K562 (cell line): ENCODE measurements around the gene FAM53A. TPM values are rescaled to one million over a fixed set of nuclear protein-coding genes. Genes with fewer than 3 reads are reported as not detected.
"Not testable (repeated sequence)": the region's sequence is repeated elsewhere in the genome, so short reads cannot be mapped to it uniquely, and the experiment has no call there.

ENCODE experiments used
- ATAC-seq: fragments of 200-7000 bp; cut with Tn5 transposase; 3 replicates; pipeline ENCODE4 v1.9.1; 2020; ENCODE audit warnings: moderate library complexity
- BruUV-seq: library from RNA; stranded (reverse); fragments of 400-500 nt; replicated peaks from 2 replicates; lab custom pipeline; 2021; lab: Mats Ljungman, UMichigan
- CTCF ChIA-PET: fragments of 300-600 bp; formaldehyde crosslinking; extraction: SDS; loops from one replicate; lab custom pipeline; 2021; ENCODE audit warnings: low intra/inter-chr PET ratio; lab: Yijun Ruan, JAX
- POLR2A ChIA-PET: fragments of 300-600, 350-650 bp; sonication (Branson Sonifier 250); formaldehyde crosslinking; extraction: SDS; loops from one replicate; lab custom pipeline; 2021; ENCODE audit warnings: antibody characterized with exemption, inconsistent platforms; lab: Yijun Ruan, JAX
- DNase-seq, 4 experiments: peaks; one replicate each; pipeline versions ENCODE4 v3.0.0 to v3.0.0-alpha.2; 2011 to 2018; ENCODE audit warnings: low spot score in 3 of 4, mixed read lengths in 3 of 4; ENCODE audit errors: extremely low read depth in 1 of 4
- FAIRE-seq: peaks from 2 replicates; lab custom pipeline; 2011; peaks lifted over from hg19 to GRCh38; lab: Jason Lieb, UNC
- H2AFZ ChIP-seq: 2 replicates; pipeline ENCODE4 v1.6.0; 2011; ENCODE audit warnings: low read depth, low read length, control low read depth, inconsistent platforms
- H3K27ac ChIP-seq: fragments of 200-600 bp; 3 replicates; pipeline ENCODE4 v1.8.0; 2011; ENCODE audit warnings: low read depth, mild to moderate bottlenecking, control low read depth, inconsistent platforms, low read length, moderate library complexity, mixed read lengths; ENCODE audit errors: extremely low read depth
- H3K27me3 ChIP-seq, 2 experiments: fragments of 300-600 bp in 1 of 2; 2 replicates in 1 of 2; 3 replicates in 1 of 2; pipeline versions ENCODE4 v1.6.0 to v1.8.0; 2011; ENCODE audit warnings: inconsistent platforms in 2 of 2, low read length in 2 of 2, mild to moderate bottlenecking in 1 of 2, mixed read lengths in 1 of 2, moderate library complexity in 1 of 2; ENCODE audit not compliant: control insufficient read depth in 2 of 2, insufficient read depth in 2 of 2
- H3K36me3 ChIP-seq: fragments of 300-600 bp; 3 replicates; pipeline ENCODE4 v1.8.0; 2011; ENCODE audit warnings: mild to moderate bottlenecking, low read length, inconsistent platforms; ENCODE audit not compliant: control insufficient read depth, insufficient read depth
- H3K4me1 ChIP-seq, 2 experiments: fragments of 200-600 bp in 1 of 2; replicated peaks in 1 of 2; 2 replicates in 1 of 2; 3 replicates in 1 of 2; pipeline versions ENCODE4 v1.5.1 to v1.8.0; 2011; ENCODE audit warnings: inconsistent platforms in 2 of 2, low read length in 2 of 2, mild to moderate bottlenecking in 1 of 2, mixed read lengths in 1 of 2, moderate library complexity in 1 of 2; ENCODE audit not compliant: control insufficient read depth in 2 of 2, insufficient read depth in 2 of 2
- H3K4me2 ChIP-seq: 2 replicates; pipeline ENCODE4 v1.6.1; 2011; ENCODE audit warnings: low read length, control low read depth, inconsistent platforms, mixed read lengths; ENCODE audit not compliant: insufficient read depth
- H3K4me3 ChIP-seq: fragments of 200-600 bp; sonication (generic), shearing (Covaris generic); 2 replicates; pipeline ENCODE4 v1.5.1; 2016; ENCODE audit warnings: control low read depth, inconsistent platforms
- H3K79me2 ChIP-seq: fragments of 200-600 bp; 3 replicates; pipeline ENCODE4 v1.8.0; 2011; ENCODE audit warnings: low read length, inconsistent platforms; ENCODE audit not compliant: control insufficient read depth, insufficient read depth
- H3K9ac ChIP-seq, 2 experiments: 2 replicates each; pipeline versions ENCODE4 v1.6.0 to v1.6.1; 2011; ENCODE audit warnings: low read depth in 2 of 2, low read length in 2 of 2, control low read depth in 1 of 2, inconsistent platforms in 1 of 2, mild to moderate bottlenecking in 1 of 2, mixed read lengths in 1 of 2; ENCODE audit not compliant: insufficient read depth in 1 of 2
- H3K9me1 ChIP-seq: one replicate; pipeline ENCODE4 v1.6.0; 2011; ENCODE audit warnings: inconsistent platforms, mild to moderate bottlenecking, low read length, moderate library complexity; ENCODE audit not compliant: control insufficient read depth, insufficient read depth
- H3K9me3 ChIP-seq: replicated peaks from 2 replicates; pipeline ENCODE4 v1.5.1; 2011; ENCODE audit warnings: low read depth, low read length, inconsistent platforms; ENCODE audit not compliant: control insufficient read depth, insufficient read depth
- H4K20me1 ChIP-seq: replicated peaks from 2 replicates; pipeline ENCODE4 v1.6.1; 2011; ENCODE audit warnings: low read length, inconsistent platforms, mixed read lengths; ENCODE audit not compliant: control insufficient read depth, insufficient read depth
- DDX20 ChIP-seq: fragments of 450-650 bp; IDR thresholded peaks from 2 replicates; pipeline ENCODE4 v1.6.1; 2016; ENCODE audit warnings: missing genetic modification characterization, low read depth, mild to moderate bottlenecking, missing compliant biosample characterization, moderate library complexity
- DEAF1 ChIP-seq: fragments of 450-650 bp; formaldehyde crosslinking; IDR thresholded peaks from 2 replicates; pipeline ENCODE4 v1.4.0; 2020; ENCODE audit warnings: mild to moderate bottlenecking, moderate library complexity
- EHMT2 ChIP-seq: fragments of 450-650 bp; IDR thresholded peaks from 2 replicates; pipeline ENCODE4 v1.6.1; 2018; ENCODE audit warnings: antibody characterized with exemption
- ID3 ChIP-seq, 2 experiments: fragments of 250-450 bp in 1 of 2; fragments of 450-650 bp in 1 of 2; sonication (Bioruptor Pico) in 1 of 2; IDR thresholded peaks; 2 replicates each; pipeline versions ENCODE4 v1.6.1 to v1.8.0; 2016 to 2021; ENCODE audit warnings: mild to moderate bottlenecking in 2 of 2, moderate library complexity in 2 of 2, missing compliant biosample characterization in 1 of 2, missing genetic modification characterization in 1 of 2
- PKNOX1 ChIP-seq: fragments of 450-650 bp; IDR thresholded peaks from 2 replicates; pipeline ENCODE4 v1.6.1; 2016
- TOE1 ChIP-seq, 2 experiments: fragments of 450-650 bp in 1 of 2; sonication (generic) in 1 of 2; formaldehyde crosslinking in 1 of 2; IDR thresholded peaks; 2 replicates each; pipeline versions ENCODE4 v1.7.1 to v1.8.0; 2016 to 2022; ENCODE audit warnings: borderline replicate concordance in 2 of 2, mild to moderate bottlenecking in 2 of 2, antibody characterized with exemption in 1 of 2, inconsistent platforms in 1 of 2, low read depth in 1 of 2, missing genetic modification reagents in 1 of 2, moderate library complexity in 1 of 2
- ZBTB8A ChIP-seq: fragments of 450-650 bp; IDR thresholded peaks from 2 replicates; pipeline ENCODE4 v1.6.1; 2018; ENCODE audit warnings: mild to moderate bottlenecking, moderate library complexity; ENCODE audit not compliant: partially characterized antibody
- ZNF239 ChIP-seq: fragments of 250-450 bp; sonication (Bioruptor Pico); IDR thresholded peaks from 2 replicates; pipeline ENCODE4 v1.4.0; 2020; ENCODE audit warnings: mild to moderate bottlenecking
- WGBS: fragments of 100-300 bp; shearing (Covaris generic); methylation state at CpG from one replicate; pipeline ENCODE4 v1.1.6; 2016; ENCODE audit warnings: low coverage, mixed read lengths; ENCODE audit not compliant: insufficient coverage; ENCODE audit errors: missing lambda C conversion rate; 5-methylcytosine and 5-hydroxymethylcytosine counted together
- in situ Hi-C: fragments of 300-500 bp; cut with MboI; formaldehyde crosslinking; loops from 4 replicates; pipeline ENCODE4 v1.15.0; 2018; ENCODE audit warnings: inconsistent platforms, mixed read lengths
- intact Hi-C: fragments of 100-400 bp; cut with micrococcal nuclease; formaldehyde crosslinking; loops from 2 replicates; pipeline ENCODE4 v1.14.2; 2022
- polyA plus RNA-seq, 8 experiments: library from polyadenylated mRNA; depleted of rRNA in 4 of 8; stranded (reverse) in 5 of 8; unstranded in 3 of 8; fragments of >200 nt; fragmentation: Nextera tagmentation in 2 of 8; fragmentation: Illumina TruSeq in 1 of 8; extraction: Ambion mirVana in 2 of 8; extraction: Trizol in 1 of 8; gene quantifications; 2 replicates each; pipeline versions ENCODE4 v1.2.1 to v1.2.3, GENCODE V29; 2011 to 2014; ENCODE audit warnings: inconsistent platforms in 1 of 8, missing spikeins in 1 of 8
- total RNA-seq, 7 experiments: library from RNA; depleted of rRNA in 6 of 7; stranded (reverse); fragments of >200 nt in 6 of 7; fragmentation: Illumina TruSeq in 2 of 7; extraction: Trizol in 2 of 7; gene quantifications; 2 replicates each; pipeline versions ENCODE4 v1.2.1 to v1.2.3, GENCODE V29; 2011 to 2021; ENCODE audit warnings: low replicate concordance in 1 of 7

Gene FAM53A
- total and polyA plus RNA-seq, 9 of the 15 experiments (the other 6 are each of a cell fraction or from before 2014, with no cell fraction given): 0.53 to 2.7 (median 1.4) TPM; not detected in 2

GRCh38 chr4:1673671-1674070 is 10.4 kb downstream of the FAM53A start:
- Histone ChIP-seq H3K4me1 (peaks cover 15 to 52% of the 10 kb centered on the region in 2 experiments), H3K36me3 (no peaks in the 10 kb centered on the region), H3K27ac (no peak overlapping the region), H3K9me3 (no peaks in the 10 kb centered on the region), H3K9ac (peak overlapping the region in 1 of 2 experiments; percentile 31; a peak in 1 of 4 replicates), H4K20me1 (no peaks in the 10 kb centered on the region), H3K79me2 (no peaks in the 10 kb centered on the region), H3K4me3 (no peak overlapping the region), H3K9me1 (no peaks in the 10 kb centered on the region), H3K4me2 (no peak overlapping the region), H3K27me3 (no peaks in the 10 kb centered on the region), H2AFZ (no peak overlapping the region)
- intact Hi-C loops: no loop called here
- no peak for FAIRE-seq
- no peak for DNase-seq
- CTCF ChIA-PET: no interaction called here
- POLR2A ChIA-PET: interaction anchor here (1.0 kb wide), 1 partner anchor 14 kb away, joined by 3 read pairs; no protein-coding TSS in a partner anchor
- TF ChIP-seq ID3 (CRISPR knock-in tag; IDR thresholded peaks at IDR 0.05): no peak
- TF ChIP-seq ID3 (tag; IDR thresholded peaks at IDR 0.05): no peak
- no peak for TF ChIP-seq ZNF239 (CRISPR knock-in tag)
- TF ChIP-seq PKNOX1: no peak
- no peak for TF ChIP-seq EHMT2
- no peak for TF ChIP-seq TOE1 (IDR thresholded peaks at IDR 0.05; ENCODE audit: borderline replicate concordance)
- no peak for TF ChIP-seq TOE1 (CRISPR knock-in tag; IDR thresholded peaks at IDR 0.05; ENCODE audit: borderline replicate concordance, low read depth)
- no peak for TF ChIP-seq DEAF1 (CRISPR knock-in tag)
- no peak for TF ChIP-seq DDX20 (tag)
- TF ChIP-seq ZBTB8A: no peak
- BruUV-seq: no TSS peak
- in situ Hi-C loops: no loop called here
- WGBS: 52% methylated on average over 20 of the region's 20 CpGs
- no peak for ATAC-seq

- H4K20me1 ChIP-seq, BruUV-seq, FAIRE-seq, H3K9me3 ChIP-seq, H3K79me2 ChIP-seq, ATAC-seq, H3K9me1 ChIP-seq, in situ Hi-C loops, H2AFZ ChIP-seq, intact Hi-C loops, H3K4me3 ChIP-seq, H3K4me2 ChIP-seq, H3K36me3 ChIP-seq, H3K27me3 ChIP-seq, H3K9ac ChIP-seq, DNase-seq, CTCF ChIA-PET, H3K27ac ChIP-seq: not testable (repeated sequence)
- 50% methylated on average over 19 of the region's 20 CpGs for WGBS
- peaks cover 2 to 46% of the 10 kb centered on the region in 2 experiments; a peak in 4 of 5 replicates for H3K4me1 ChIP-seq
- POLR2A ChIA-PET: interaction anchor here (1.3 kb wide), 1 partner anchor 13 kb away, joined by 5 read pairs; the partner anchor contains the start of gene FAM53A
Observed at GRCh38 chr4:1671011-1671410, 13.1 kb downstream of the FAM53A start.
